ENCODE results near the gene MAPK9.

Gene MAPK9

DNA sequence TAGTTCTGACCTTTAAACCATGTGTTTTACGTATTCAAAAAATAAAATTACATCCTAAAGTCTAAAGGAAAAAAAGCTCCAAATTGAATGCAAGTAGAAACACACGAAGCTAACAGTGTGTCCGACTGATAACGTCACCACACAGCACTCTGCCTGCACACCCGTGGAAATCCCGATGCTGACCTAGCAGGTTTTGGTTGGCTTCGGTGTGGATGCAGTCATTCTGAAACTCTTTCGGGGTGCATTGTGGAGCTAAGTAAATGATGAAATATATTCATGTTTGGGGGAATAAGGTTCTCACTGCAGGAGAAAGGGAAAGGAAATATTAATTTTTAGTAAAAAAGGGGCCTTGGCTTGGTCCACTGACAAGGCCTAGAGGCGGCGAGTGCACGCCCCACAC lies 84.9 kb downstream of the MAPK9 start:
- Mint-ChIP-seq H3K36me3 (no peaks in the 10 kb centered on the region), H3K4me1 (peaks cover 5% of the 10 kb centered on the region), H3K9me3 (no peaks in the 10 kb centered on the region), H3K4me3 (no peak overlapping the region), H3K27me3 (peaks cover 49% of the 10 kb centered on the region), H3K27ac (no peak overlapping the region)
- CTCF ChIA-PET, result interaction anchor here (1.8 kb wide), 1 partner anchor 10 kb away, joined by 7 read pairs; no protein-coding TSS in a partner anchor
- no peak for DNase-seq

DNA sequence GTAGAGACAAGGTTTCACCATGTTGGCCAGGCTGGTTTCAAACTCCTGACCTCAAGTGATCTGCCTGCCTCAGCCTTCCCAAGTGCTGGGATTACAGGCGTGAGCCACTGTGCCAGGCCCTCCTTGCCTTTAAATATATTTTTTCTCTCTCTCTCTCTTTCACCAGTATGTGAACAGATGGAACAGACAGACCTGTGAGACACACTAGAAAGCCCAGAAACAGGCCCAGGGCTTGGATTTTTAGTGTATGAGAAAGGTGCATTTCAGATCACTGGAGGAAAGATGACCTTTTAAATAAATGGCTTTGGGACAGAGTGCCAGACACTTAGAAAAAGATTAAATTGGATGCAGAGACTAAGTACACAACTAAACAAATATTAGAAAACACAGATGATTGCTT lies 86.0 kb downstream of the MAPK9 start:
- Mint-ChIP-seq H3K4me3 (no peak overlapping the region), H3K27ac (no peak overlapping the region), H3K4me1 (peaks cover 5% of the 10 kb centered on the region), H3K36me3 (no peaks in the 10 kb centered on the region), H3K27me3 (peaks cover 43% of the 10 kb centered on the region), H3K9me3 (no peaks in the 10 kb centered on the region)
- no peak for DNase-seq
- CTCF ChIA-PET, result interaction anchor here (1.8 kb wide), 1 partner anchor 9 kb away, joined by 7 read pairs; no protein-coding TSS in a partner anchor

DNA sequence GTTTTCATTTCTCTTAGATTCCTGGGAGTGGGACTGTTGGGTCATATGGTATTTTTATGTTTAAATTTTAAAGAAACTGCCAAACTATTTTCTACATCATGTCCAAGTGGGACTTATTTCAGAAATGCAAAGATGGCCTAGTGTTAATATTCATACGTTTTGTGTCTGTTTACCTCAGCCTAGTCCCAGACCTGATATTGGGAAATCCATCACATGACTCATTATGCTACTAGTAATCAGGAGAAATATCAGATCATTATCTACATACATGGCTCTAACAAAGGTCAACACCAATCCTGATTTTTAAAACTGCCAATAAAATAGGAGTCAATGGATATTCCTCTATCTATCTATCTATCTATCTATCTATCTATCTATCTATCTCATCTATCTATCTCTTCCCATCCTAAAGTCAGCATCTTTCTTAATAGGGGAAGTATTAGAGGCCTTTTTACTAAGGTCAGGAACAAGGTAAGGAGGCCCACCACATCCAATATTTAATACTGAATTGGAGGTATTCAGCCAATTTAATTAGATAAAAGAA lies 87.5 kb downstream of the MAPK9 start:
- H3K36me3 Mint-ChIP-seq, result no peaks in the 10 kb centered on the region
- no peaks in the 10 kb centered on the region for H3K9me3 Mint-ChIP-seq
- no peak for DNase-seq
- H3K4me1 Mint-ChIP-seq, result peaks cover 5% of the 10 kb centered on the region
- no peak overlapping the region for H3K27ac Mint-ChIP-seq
- H3K27me3 Mint-ChIP-seq, result peaks cover 28% of the 10 kb centered on the region
- no peak overlapping the region for H3K4me3 Mint-ChIP-seq
- CTCF ChIA-PET, result no interaction called here

DNA sequence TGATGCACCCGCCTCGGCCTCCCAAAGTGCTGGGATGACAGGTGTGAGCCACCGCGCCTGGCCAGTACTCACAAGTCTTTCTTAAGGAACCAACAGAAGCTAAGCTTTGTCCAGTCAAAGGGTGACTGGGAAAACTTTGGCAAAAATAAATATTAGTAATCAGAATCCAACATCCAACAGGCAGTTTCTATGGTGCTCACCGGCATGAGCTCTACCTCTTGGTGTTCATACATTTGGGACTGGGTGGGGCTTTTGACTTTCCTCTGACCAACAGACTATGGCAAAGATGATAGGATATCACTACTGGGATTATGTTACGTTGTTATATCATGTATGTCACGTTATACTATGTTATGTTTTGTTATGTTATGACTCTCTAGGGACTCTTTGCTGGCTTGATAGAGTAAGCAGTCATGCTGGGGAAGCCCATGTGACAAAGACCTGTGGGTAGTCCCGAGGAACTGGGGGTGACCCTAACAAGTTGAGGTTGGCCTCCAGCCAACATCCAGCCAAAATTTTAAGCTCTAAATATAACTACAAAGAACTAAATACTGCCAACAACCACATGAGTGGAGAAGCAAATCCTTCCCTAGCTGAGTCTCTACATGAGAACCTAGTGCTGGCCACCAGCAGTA lies 88.8 kb downstream of the MAPK9 start:
- H3K4me1 Mint-ChIP-seq, result no peaks in the 10 kb centered on the region
- H3K9me3 Mint-ChIP-seq, result no peaks in the 10 kb centered on the region
- CTCF ChIA-PET, result interaction anchor here (2.2 kb wide), 1 partner anchor 126 kb away, joined by 10 read pairs; no protein-coding TSS in a partner anchor
- H3K36me3 Mint-ChIP-seq, result no peaks in the 10 kb centered on the region
- H3K27ac Mint-ChIP-seq, result no peak overlapping the region
- H3K27me3 Mint-ChIP-seq, result peaks cover 20% of the 10 kb centered on the region
- no peak overlapping the region for H3K4me3 Mint-ChIP-seq
- no peak for DNase-seq

DNA sequence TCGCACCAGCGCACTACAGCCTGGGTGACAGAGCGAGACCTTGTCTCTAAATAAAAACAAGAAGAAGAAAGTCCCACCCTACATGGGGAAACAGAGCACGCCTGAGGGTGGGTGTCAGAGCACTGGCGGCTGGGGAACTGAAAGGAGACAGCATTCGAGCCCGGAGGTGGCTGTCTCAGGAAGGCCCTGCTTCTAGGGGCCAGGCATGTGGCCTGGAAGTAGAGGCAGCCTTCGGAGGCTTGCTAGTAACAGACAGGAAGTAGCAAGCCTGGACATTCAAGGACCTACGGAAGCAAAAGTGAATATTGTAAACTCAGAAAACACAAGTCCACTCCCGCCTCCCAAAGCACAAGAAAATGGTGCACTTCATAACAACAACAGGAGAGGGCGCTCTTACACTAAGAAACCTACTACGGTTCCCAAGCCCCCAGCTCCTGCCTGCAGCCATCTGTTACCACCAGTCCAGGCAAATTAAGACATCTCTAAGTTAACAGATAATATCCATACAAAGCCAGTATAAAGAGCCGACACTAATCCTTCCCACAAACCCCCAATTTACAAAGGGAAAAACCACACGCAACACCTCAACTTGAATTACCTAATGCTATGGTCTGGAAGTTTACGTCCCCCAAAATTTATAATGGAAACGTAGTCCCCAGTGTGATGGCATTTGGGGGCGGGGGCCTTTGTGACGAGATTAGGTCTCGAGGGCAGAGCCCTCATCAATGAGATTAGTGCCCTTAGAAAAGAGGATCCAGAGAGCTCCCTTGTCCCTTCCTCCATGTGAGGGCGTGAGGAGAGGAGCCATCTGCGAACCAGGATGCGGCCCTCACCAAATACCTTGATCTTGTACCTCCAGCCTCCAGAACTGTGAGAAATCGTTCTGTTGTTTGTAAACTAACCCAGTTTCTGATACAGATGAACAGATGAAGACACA lies 90.6 kb downstream of the MAPK9 start:
- H3K36me3 Mint-ChIP-seq, result no peaks in the 10 kb centered on the region
- H3K4me1 Mint-ChIP-seq, result no peaks in the 10 kb centered on the region
- CTCF ChIA-PET, result interaction anchor here (0.5 to 2.2 kb wide), 4 partner anchors 113 to 127 kb away, joined by 3 to 10 read pairs (median 4); no protein-coding TSS in a partner anchor
- H3K27me3 Mint-ChIP-seq, result peaks cover 4% of the 10 kb centered on the region
- no peak overlapping the region for H3K27ac Mint-ChIP-seq
- no peak overlapping the region for H3K4me3 Mint-ChIP-seq
- no peaks in the 10 kb centered on the region for H3K9me3 Mint-ChIP-seq
- DNase-seq, result peak; percentile 44

DNA sequence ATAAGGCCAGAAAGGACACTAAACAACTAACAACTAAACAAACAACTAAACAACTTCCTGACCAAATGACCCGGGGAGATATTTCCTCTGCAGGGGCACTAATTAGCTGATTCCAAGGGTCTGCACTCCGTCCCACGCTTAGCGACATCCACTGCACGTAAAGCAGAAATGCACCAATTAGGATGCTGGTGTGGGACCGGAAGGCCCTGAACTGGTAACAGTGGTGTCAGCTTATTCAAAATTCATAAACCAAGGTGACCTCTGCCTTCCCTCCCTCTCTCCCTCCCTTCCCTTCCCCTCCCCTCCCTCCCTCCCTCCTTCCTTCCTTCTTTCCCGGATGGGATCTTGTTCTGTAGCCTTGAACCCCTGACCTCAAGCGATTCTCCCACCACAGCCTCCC lies 92.5 kb downstream of the MAPK9 start:
- Mint-ChIP-seq H3K27ac (no peak overlapping the region), H3K9me3 (no peaks in the 10 kb centered on the region), H3K4me1 (no peaks in the 10 kb centered on the region), H3K27me3 (no peaks in the 10 kb centered on the region), H3K36me3 (no peaks in the 10 kb centered on the region), H3K4me3 (no peak overlapping the region)
- no peak for DNase-seq
- CTCF ChIA-PET, result interaction anchor here (0.5 to 0.6 kb wide), 2 partner anchors 279 to 363 kb away, joined by 3 to 4 read pairs; no protein-coding TSS in a partner anchor

DNA sequence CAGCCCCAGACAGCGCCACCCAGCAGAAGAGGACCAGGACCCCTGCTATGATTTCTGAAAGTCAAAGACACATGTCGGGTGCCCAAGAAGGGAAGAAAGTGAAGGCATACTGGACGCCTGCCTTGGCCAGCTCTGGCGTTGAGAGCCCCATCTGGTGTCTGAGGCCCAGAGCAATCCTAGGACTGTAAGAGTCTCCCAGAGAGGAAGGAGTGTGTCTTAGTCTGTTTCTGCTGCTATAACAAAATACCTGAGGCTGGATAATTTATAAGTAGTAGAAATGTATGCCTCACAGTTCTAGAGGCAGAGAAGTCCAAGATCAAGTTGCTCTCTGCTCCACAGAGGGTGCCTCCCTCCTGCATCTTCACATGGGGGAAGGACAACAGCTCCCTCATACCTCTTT lies 93.7 kb downstream of the MAPK9 start:
- no peaks in the 10 kb centered on the region for H3K27me3 Mint-ChIP-seq
- no peaks in the 10 kb centered on the region for H3K4me1 Mint-ChIP-seq
- no peak for DNase-seq
- H3K9me3 Mint-ChIP-seq, result no peaks in the 10 kb centered on the region
- CTCF ChIA-PET, result interaction anchor here (2.3 kb wide), 1 partner anchor 9 kb away, joined by 7 read pairs; no protein-coding TSS in a partner anchor
- no peaks in the 10 kb centered on the region for H3K36me3 Mint-ChIP-seq
- no peak overlapping the region for H3K4me3 Mint-ChIP-seq
- no peak overlapping the region for H3K27ac Mint-ChIP-seq

DNA sequence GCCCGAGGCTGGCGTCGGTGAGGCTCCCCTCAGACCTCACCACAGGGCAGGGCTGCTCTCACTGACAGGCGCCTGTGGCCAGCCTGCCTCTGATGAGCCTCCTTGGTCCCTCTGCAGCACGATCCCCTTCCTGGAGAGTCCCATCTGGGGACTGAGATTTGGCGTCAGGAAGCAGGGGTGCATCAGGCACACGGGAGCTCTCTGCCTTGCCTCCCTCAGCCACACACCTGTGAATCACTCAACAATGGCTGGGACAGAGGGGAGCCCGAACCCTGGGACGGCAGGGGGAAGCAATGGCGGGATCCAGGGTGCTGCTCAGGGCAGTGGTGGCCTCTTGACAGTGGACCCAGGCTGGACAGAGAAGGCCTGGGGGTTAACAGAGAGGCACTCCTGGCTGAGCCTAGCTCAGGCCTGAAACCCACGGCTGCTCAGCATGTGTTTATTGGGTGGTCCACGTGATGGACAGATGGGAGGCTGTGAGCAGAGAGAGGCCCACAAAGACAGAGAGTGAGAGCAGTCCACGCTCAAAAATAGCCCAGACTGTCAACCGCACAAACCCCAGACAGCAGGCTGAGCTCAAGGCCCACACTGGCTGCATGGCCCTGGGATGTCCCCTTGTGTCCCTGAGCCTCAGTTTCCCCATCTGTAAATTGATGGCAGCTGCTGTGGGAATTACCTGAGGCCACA lies 94.7 kb downstream of the MAPK9 start:
- no peak for DNase-seq
- Mint-ChIP-seq H3K9me3 (no peaks in the 10 kb centered on the region), H3K4me1 (no peaks in the 10 kb centered on the region), H3K4me3 (no peak overlapping the region), H3K27me3 (no peaks in the 10 kb centered on the region), H3K27ac (no peak overlapping the region), H3K36me3 (no peaks in the 10 kb centered on the region)
- CTCF ChIA-PET, result interaction anchor here (2.3 kb wide), 1 partner anchor 10 kb away, joined by 7 read pairs; no protein-coding TSS in a partner anchor

DNA sequence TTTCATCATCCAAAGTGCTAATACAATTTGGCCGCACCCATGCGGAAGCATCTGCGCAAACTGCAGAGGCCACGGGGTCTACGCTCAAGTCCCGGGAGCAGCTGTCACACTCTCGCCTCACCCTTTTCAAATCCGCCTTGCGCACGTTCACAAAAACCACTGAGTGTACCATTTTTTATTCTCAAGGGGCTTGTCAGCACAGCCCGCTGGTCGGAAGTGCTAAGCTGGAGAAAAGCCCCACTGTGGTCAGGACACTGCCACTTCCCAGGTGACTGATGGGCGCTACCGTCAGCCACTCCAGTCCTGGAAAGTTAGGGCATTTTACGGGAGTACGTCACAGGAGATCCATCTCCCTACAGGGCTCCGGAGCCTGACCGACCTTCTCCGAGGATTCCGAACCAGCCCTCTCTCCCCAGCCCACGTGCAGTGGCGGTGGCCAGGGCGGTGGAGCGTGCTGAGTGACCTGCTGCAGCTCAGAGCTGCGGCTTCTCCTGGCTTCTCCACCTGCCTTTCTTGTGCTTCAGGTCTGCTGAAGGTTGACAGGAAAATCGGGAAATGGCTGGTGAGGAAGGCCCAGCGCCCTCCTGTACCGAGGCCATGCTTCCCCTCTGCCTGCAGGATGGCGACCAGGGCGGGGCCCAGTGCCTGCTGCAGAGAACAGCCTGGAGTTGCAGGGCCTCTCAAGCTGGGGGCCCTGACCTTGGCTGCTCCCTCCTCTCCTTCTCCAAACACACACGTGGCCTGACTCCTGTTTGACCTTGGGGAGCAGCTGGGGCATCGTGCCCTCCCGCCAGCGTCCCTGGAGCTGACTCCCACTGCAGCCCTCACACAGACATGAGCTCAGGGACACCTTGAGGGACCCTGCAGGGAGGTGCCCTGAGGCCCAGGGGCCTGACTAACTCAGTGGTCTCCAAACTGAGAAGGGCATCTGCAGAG lies 97.2 kb downstream of the MAPK9 start:
- Mint-ChIP-seq H3K36me3 (no peaks in the 10 kb centered on the region), H3K27ac (no peak overlapping the region), H3K4me1 (no peaks in the 10 kb centered on the region), H3K9me3 (no peaks in the 10 kb centered on the region), H3K27me3 (no peaks in the 10 kb centered on the region), H3K4me3 (no peak overlapping the region)
- no peak for DNase-seq
- CTCF ChIA-PET, result no interaction called here

DNA sequence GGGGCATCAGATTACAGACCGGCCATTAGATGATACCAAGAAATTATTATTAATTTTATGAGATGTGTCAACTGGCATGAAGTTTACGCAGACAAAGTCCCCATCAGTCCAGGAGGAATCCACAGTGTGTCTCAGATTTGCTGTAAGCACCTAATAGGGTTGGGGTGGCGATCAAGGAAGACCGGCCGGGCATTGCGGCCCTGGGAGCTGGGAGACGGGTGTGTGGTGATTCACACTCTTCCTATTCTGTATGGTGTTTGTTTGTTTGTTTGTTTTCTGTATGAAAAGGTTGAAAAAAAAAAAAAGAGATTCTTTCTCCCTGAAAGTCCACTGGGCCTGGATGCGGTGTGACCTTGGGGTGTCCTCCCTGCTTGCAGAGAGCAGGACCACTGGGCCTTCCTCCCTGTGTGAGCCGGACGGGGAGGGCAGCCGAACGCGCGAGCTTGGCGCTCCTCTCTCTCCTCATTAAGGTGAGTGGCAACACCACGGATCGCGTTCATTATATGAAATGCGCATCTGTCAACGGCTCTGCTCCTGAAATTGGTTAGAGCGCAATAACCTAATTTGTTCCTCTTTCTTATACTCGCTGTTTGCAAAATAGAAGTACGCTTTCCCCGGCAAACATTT lies 98.0 kb downstream of the MAPK9 start:
- Mint-ChIP-seq H3K9me3 (no peaks in the 10 kb centered on the region), H3K4me3 (no peak overlapping the region), H3K36me3 (no peaks in the 10 kb centered on the region), H3K27me3 (no peaks in the 10 kb centered on the region), H3K4me1 (no peaks in the 10 kb centered on the region), H3K27ac (no peak overlapping the region)
- CTCF ChIA-PET, result no interaction called here
- no peak for DNase-seq

DNA sequence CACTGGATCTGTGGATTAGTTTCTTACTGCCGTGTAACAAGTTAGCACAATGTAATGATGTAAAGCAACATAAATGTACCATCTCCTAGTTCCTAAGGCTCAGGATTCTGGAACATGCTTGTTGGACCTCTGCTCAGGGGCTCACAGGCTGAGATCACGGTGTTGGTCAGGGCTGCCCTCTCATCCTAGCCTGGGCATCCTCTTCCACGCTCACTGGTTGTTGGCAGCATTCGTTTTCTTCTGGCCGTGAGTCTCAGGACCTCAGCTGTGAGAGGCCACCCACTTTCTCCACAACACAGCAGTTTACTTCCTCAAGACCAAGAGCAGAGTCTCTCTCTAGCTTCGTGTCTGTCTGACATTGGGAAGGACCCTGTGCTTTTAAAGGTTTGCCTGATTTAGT lies 100.2 kb downstream of the MAPK9 start:
- no peaks in the 10 kb centered on the region for H3K9me3 Mint-ChIP-seq
- H3K27ac Mint-ChIP-seq, result no peak overlapping the region
- H3K27me3 Mint-ChIP-seq, result no peaks in the 10 kb centered on the region
- H3K36me3 Mint-ChIP-seq, result no peaks in the 10 kb centered on the region
- CTCF ChIA-PET, result no interaction called here
- H3K4me3 Mint-ChIP-seq, result no peak overlapping the region
- DNase-seq, result no peak
- H3K4me1 Mint-ChIP-seq, result no peaks in the 10 kb centered on the region

DNA sequence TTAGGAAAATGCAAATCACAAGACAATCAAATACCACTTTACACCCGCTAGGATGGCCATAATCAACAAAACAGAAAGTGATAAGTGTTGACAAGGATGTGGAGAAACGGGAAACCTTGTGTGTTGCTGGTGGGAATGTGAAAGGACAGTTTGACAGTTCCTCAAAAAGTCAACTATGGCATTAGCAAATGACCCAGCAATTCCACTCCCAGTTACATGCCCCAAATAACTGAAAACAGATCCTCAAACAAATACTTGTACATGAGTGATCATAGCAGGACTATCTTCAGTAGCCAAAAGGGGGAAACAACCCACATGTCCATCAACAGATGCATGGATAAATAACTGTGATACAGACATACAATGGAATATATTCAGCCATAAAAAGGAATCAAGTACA lies 104.1 kb downstream of the MAPK9 start:
- Mint-ChIP-seq H3K27ac (no peak overlapping the region), H3K4me3 (no peak overlapping the region), H3K9me3 (peaks cover 1% of the 10 kb centered on the region), H3K36me3 (no peaks in the 10 kb centered on the region), H3K4me1 (no peaks in the 10 kb centered on the region), H3K27me3 (no peaks in the 10 kb centered on the region)
- CTCF ChIA-PET, result no interaction called here
- no peak for DNase-seq
